Activated CD4-positive, alpha-beta memory T cell treated with anti-CD3 and anti-CD28 coated beads for 36 hours (primary cell): ENCODE data around the gene MAB21L3. TPM values are rescaled to one million over a fixed set of nuclear protein-coding genes. Genes with fewer than 3 reads are reported as not detected.

Experiments used
- CTCF ChIA-PET: fragments of 350-600 bp; sonication (Branson Sonifier 250); formaldehyde crosslinking; loops from one replicate; lab custom pipeline; 2021; ENCODE audit warnings: antibody characterized with exemption, inconsistent platforms; lab: Charles Lee
- POLR2A ChIA-PET: fragments of 350-600 bp; sonication (Branson Sonifier 250); formaldehyde crosslinking; loops from one replicate; lab custom pipeline; 2021; ENCODE audit warnings: antibody characterized with exemption; lab: Charles Lee
- DNase-seq: peaks from one replicate; pipeline ENCODE4 v3.0.0-alpha.2; 2020
- H3K27ac Mint-ChIP-seq: one replicate; pipeline ENCODE4 v1.8.0; 2021; ENCODE audit warnings: mixed read lengths
- H3K27me3 Mint-ChIP-seq: one replicate; pipeline ENCODE4 v1.8.0; 2021; ENCODE audit warnings: mixed read lengths
- H3K36me3 Mint-ChIP-seq: one replicate; pipeline ENCODE4 v1.8.0; 2021; ENCODE audit warnings: mixed read lengths
- H3K4me1 Mint-ChIP-seq: one replicate; pipeline ENCODE4 v1.8.0; 2021; ENCODE audit warnings: low read depth, mixed read lengths
- H3K4me3 Mint-ChIP-seq: one replicate; pipeline ENCODE4 v1.8.0; 2021; ENCODE audit warnings: mild to moderate bottlenecking, mixed read lengths
- H3K9me3 Mint-ChIP-seq: one replicate; pipeline ENCODE4 v1.8.0; 2021; ENCODE audit warnings: mixed read lengths
- intact Hi-C: fragments of 100-400 bp; cut with micrococcal nuclease; formaldehyde crosslinking; loops from one replicate; pipeline ENCODE4 v1.15.1; 2023
- total RNA-seq, 2 experiments: library from RNA; stranded (reverse); gene quantifications; one replicate each; pipeline ENCODE4 v1.2.3, GENCODE V29; 2021

The MAB21L3 gene
- total RNA-seq, 2 experiments from 2014 or later, result not detected

- CTCF ChIA-PET, result interaction anchor here (1.1 to 1.7 kb wide), 2 partner anchors 20 to 325 kb away, joined by 10 read pairs; no protein-coding TSS in a partner anchor
- Mint-ChIP-seq H3K27ac (no peak overlapping the region), H3K36me3 (no peaks in the 10 kb centered on the region), H3K4me1 (no peaks in the 10 kb centered on the region), H3K4me3 (no peak overlapping the region), H3K27me3 (no peaks in the 10 kb centered on the region), H3K9me3 (peaks cover 12% of the 10 kb centered on the region)
- intact Hi-C loops, result no loop called here
- POLR2A ChIA-PET, result interaction anchor here (0.6 kb wide), 1 partner anchor 9 kb away, joined by 3 read pairs; no protein-coding TSS in a partner anchor
- DNase-seq, result no peak
Measured at GRCh38 chr1:116159177-116159576, 48.0 kb downstream of the MAB21L3 start.

- H3K36me3 Mint-ChIP-seq, result no peaks in the 10 kb centered on the region
- CTCF ChIA-PET, result interaction anchor here (1.1 to 1.7 kb wide), 2 partner anchors 20 to 325 kb away, joined by 10 read pairs; no protein-coding TSS in a partner anchor
Measured at GRCh38 chr1:116159611-116160010, 48.4 kb downstream of the MAB21L3 start.

GRCh38 chr1:116161390-116161789, 50.2 kb downstream of the MAB21L3 start:
- Mint-ChIP-seq H3K4me3 (no peak overlapping the region), H3K9me3 (peaks cover 12% of the 10 kb centered on the region), H3K27ac (no peak overlapping the region), H3K4me1 (no peaks in the 10 kb centered on the region), H3K36me3 (no peaks in the 10 kb centered on the region), H3K27me3 (no peaks in the 10 kb centered on the region)
- intact Hi-C loops, result no loop called here
- ChIA-PET CTCF (interaction anchor here (1.0 to 1.4 kb wide), 3 partner anchors 9 to 13 kb away, joined by 3 to 4 read pairs (median 4); no protein-coding TSS in a partner anchor), POLR2A (no interaction called here)
- no peak for DNase-seq

More at GRCh38 chr1:116159611-116160010, 48.4 kb downstream of the MAB21L3 start:
- H3K27ac Mint-ChIP-seq, result no peak overlapping the region
- H3K27me3 Mint-ChIP-seq, result no peaks in the 10 kb centered on the region
- H3K4me3 Mint-ChIP-seq, result no peak overlapping the region
- POLR2A ChIA-PET, result interaction anchor here (0.6 kb wide), 1 partner anchor 9 kb away, joined by 3 read pairs; no protein-coding TSS in a partner anchor
- intact Hi-C loops, result no loop called here
- no peak for DNase-seq
- H3K9me3 Mint-ChIP-seq, result peaks cover 12% of the 10 kb centered on the region
- no peaks in the 10 kb centered on the region for H3K4me1 Mint-ChIP-seq

GRCh38 chr1:116161877-116162390, 50.7 kb downstream of the MAB21L3 start:
- no peak overlapping the region for H3K4me3 Mint-ChIP-seq
- intact Hi-C loops, result no loop called here
- no peak overlapping the region for H3K27ac Mint-ChIP-seq
- peaks cover 12% of the 10 kb centered on the region for H3K9me3 Mint-ChIP-seq
- H3K36me3 Mint-ChIP-seq, result no peaks in the 10 kb centered on the region
- POLR2A ChIA-PET, result no interaction called here
- no peaks in the 10 kb centered on the region for H3K27me3 Mint-ChIP-seq
- H3K4me1 Mint-ChIP-seq, result no peaks in the 10 kb centered on the region
- CTCF ChIA-PET, result interaction anchor here (0.5 to 1.0 kb wide), 2 partner anchors 12 to 455 kb away, joined by 3 read pairs; no protein-coding TSS in a partner anchor
- no peak for DNase-seq

GRCh38 chr1:116163533-116163932, 52.3 kb downstream of the MAB21L3 start:
- Mint-ChIP-seq H3K27ac (no peak overlapping the region), H3K9me3 (peaks cover 8% of the 10 kb centered on the region), H3K4me1 (peaks cover 6% of the 10 kb centered on the region), H3K4me3 (no peak overlapping the region), H3K36me3 (no peaks in the 10 kb centered on the region), H3K27me3 (no peaks in the 10 kb centered on the region)
- intact Hi-C loops, result no loop called here
- POLR2A ChIA-PET, result no interaction called here
- DNase-seq, result no peak
- CTCF ChIA-PET, result no interaction called here

GRCh38 chr1:116164150-116164549, 53.0 kb downstream of the MAB21L3 start:
- Mint-ChIP-seq H3K27me3 (no peaks in the 10 kb centered on the region), H3K4me1 (peaks cover 12% of the 10 kb centered on the region), H3K9me3 (peaks cover 3% of the 10 kb centered on the region), H3K36me3 (no peaks in the 10 kb centered on the region), H3K27ac (no peak overlapping the region), H3K4me3 (no peak overlapping the region)
- intact Hi-C loops, result no loop called here
- ChIA-PET POLR2A (no interaction called here), CTCF (interaction anchor here (3.6 kb wide), 1 partner anchor 25 kb away, joined by 23 read pairs; no protein-coding TSS in a partner anchor)
- no peak for DNase-seq

- DNase-seq, result no peak
Measured at GRCh38 chr1:116164604-116165368, 53.6 kb downstream of the MAB21L3 start.

GRCh38 chr1:116165572-116165971, 54.4 kb downstream of the MAB21L3 start:
- Mint-ChIP-seq H3K9me3 (no peaks in the 10 kb centered on the region), H3K27me3 (no peaks in the 10 kb centered on the region), H3K27ac (no peak overlapping the region), H3K4me1 (peaks cover 12% of the 10 kb centered on the region), H3K4me3 (no peak overlapping the region), H3K36me3 (no peaks in the 10 kb centered on the region)
- intact Hi-C loops, result loop anchor here (5.0 kb wide), 1 partner anchor 252 kb away; no protein-coding TSS in a partner anchor
- ChIA-PET CTCF (interaction anchor here (1.0 to 4.4 kb wide), 6 partner anchors 11 to 334 kb away, joined by 3 to 23 read pairs (median 8); no protein-coding TSS in a partner anchor), POLR2A (no interaction called here)
- no peak for DNase-seq

More at GRCh38 chr1:116164604-116165368, 53.6 kb downstream of the MAB21L3 start:
- intact Hi-C loops, result loop anchor here (5.0 kb wide), 1 partner anchor 253 kb away; no protein-coding TSS in a partner anchor
- Mint-ChIP-seq H3K4me1 (peaks cover 12% of the 10 kb centered on the region), H3K9me3 (no peaks in the 10 kb centered on the region), H3K27me3 (no peaks in the 10 kb centered on the region), H3K4me3 (no peak overlapping the region), H3K27ac (no peak overlapping the region), H3K36me3 (no peaks in the 10 kb centered on the region)
- CTCF ChIA-PET, result interaction anchor here (1.0 to 3.6 kb wide), 2 partner anchors 12 to 25 kb away, joined by 3 to 23 read pairs; no protein-coding TSS in a partner anchor
- POLR2A ChIA-PET, result no interaction called here

- DNase-seq, result no peak
- POLR2A ChIA-PET, result no interaction called here
Measured at GRCh38 chr1:116166011-116166571, 54.9 kb downstream of the MAB21L3 start.

GRCh38 chr1:116166655-116167054, 55.5 kb downstream of the MAB21L3 start:
- Mint-ChIP-seq H3K27ac (no peak overlapping the region), H3K9me3 (no peaks in the 10 kb centered on the region), H3K4me3 (no peak overlapping the region), H3K4me1 (peaks cover 12% of the 10 kb centered on the region), H3K36me3 (no peaks in the 10 kb centered on the region), H3K27me3 (no peaks in the 10 kb centered on the region)
- ChIA-PET POLR2A (no interaction called here), CTCF (interaction anchor here (1.1 to 4.4 kb wide), 7 partner anchors 8 to 333 kb away, joined by 3 to 23 read pairs (median 8); no protein-coding TSS in a partner anchor)
- intact Hi-C loops, result loop anchor here (5.0 kb wide), 1 partner anchor 251 kb away; no protein-coding TSS in a partner anchor
- DNase-seq, result no peak

More at GRCh38 chr1:116166011-116166571, 54.9 kb downstream of the MAB21L3 start:
- Mint-ChIP-seq H3K9me3 (no peaks in the 10 kb centered on the region), H3K4me1 (peaks cover 12% of the 10 kb centered on the region), H3K36me3 (no peaks in the 10 kb centered on the region), H3K27me3 (no peaks in the 10 kb centered on the region), H3K4me3 (no peak overlapping the region), H3K27ac (no peak overlapping the region)
- intact Hi-C loops, result loop anchor here (5.0 kb wide), 1 partner anchor 251 kb away; no protein-coding TSS in a partner anchor
- CTCF ChIA-PET, result interaction anchor here (1.3 to 4.4 kb wide), 6 partner anchors 9 to 333 kb away, joined by 3 to 23 read pairs (median 8); no protein-coding TSS in a partner anchor

GRCh38 chr1:116167625-116168276, 56.6 kb downstream of the MAB21L3 start:
- Mint-ChIP-seq H3K36me3 (no peaks in the 10 kb centered on the region), H3K27ac (no peak overlapping the region), H3K9me3 (no peaks in the 10 kb centered on the region), H3K4me1 (peaks cover 12% of the 10 kb centered on the region), H3K4me3 (peak overlapping the region; percentile 72), H3K27me3 (no peaks in the 10 kb centered on the region)
- intact Hi-C loops, result loop anchor here (1.0 to 5.0 kb wide), 3 partner anchors 15 to 250 kb away; no protein-coding TSS in a partner anchor
- DNase-seq, result no peak
- CTCF ChIA-PET, result interaction anchor here (1.0 to 4.4 kb wide), 8 partner anchors 16 to 318 kb away, joined by 3 to 23 read pairs (median 6); no protein-coding TSS in a partner anchor
- POLR2A ChIA-PET, result no interaction called here
